Body of pancreas (tissue), 4 donors: ENCODE measurements around the gene NLN.

ENCODE experiments used
- CTCF ChIP-seq, 7 experiments: fragments of 450-650 bp in 4 of 7; fragments of 200-600 bp in 3 of 7; sonication (generic) in 3 of 7; IDR thresholded peaks; one replicate each; pipeline ENCODE4 v1.5.1; 2016 to 2019; ENCODE audit warnings: antibody characterized with exemption in 7 of 7
- POLR2A ChIP-seq, 3 donors: fragments of 450-650 bp; IDR thresholded peaks; one replicate each; pipeline ENCODE4 v1.6.1; 2016; ENCODE audit warnings: antibody characterized with exemption in 3 of 3, mild to moderate bottlenecking in 2 of 3

DNA sequence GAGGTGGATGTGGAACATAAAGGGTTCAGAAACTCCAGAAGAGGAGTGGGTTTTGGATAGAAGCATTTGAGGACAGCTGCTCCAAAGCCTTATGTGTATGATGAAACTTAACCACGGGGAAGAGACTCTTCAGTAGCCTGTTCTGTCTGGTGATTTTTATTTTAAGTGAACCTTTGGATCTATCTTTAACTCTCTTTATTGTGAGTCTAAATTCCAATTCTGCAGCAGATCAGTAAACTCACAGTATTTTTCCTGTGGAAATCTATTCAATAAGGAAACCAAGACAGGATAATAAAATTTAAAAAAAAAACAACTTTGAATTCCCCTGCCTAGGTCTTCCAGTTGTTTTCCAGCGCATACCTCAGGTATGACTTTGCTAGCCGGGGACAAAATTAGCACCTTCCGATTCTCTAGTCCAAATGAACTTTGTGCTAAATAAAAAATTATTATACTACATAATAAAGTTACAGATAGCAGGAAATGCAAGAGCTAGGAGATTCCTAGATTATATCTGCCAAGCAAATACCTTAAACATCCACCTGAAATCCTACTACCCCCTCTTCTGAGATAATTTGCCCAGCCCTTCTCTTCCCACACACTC, 101.9 kb downstream of the NLN start:
- TF ChIP-seq POLR2A (IDR thresholded peaks at IDR 0.05) (no peak), CTCF (IDR thresholded peaks at IDR 0.05) (no peak)
